IMR-90 (cell line): ENCODE results near the gene PAX5. TPM values are rescaled to one million over a fixed set of nuclear protein-coding genes. Genes with fewer than 3 reads are reported as not detected.
"Not testable (repeated sequence)": the region's sequence is repeated elsewhere in the genome, so short reads cannot be mapped to it uniquely, and the experiment has no call there.

Experiments used
- ATAC-seq: fragments of 200-7000 bp; cut with Tn5 transposase; 2 replicates; pipeline ENCODE4 v1.9.1; 2020; ENCODE audit warnings: low read depth, mild to moderate bottlenecking, moderate library complexity
- BruUV-seq: library from RNA; stranded (reverse); fragments of 400-500 nt; replicated peaks from 2 replicates; lab custom pipeline; 2021; lab: Mats Ljungman, UMichigan
- CTCF ChIA-PET: fragments of 300-600 bp; formaldehyde crosslinking; extraction: SDS; loops from one replicate; lab custom pipeline; 2021; ENCODE audit warnings: antibody characterized with exemption; lab: Yijun Ruan, JAX
- POLR2A ChIA-PET: fragments of 300-600 bp; sonication (Branson Sonifier 250); formaldehyde crosslinking; loops from one replicate; lab custom pipeline; 2022; ENCODE audit warnings: antibody characterized with exemption; ENCODE audit not compliant: unreplicated experiment; lab: Charles Lee
- DNase-seq: peaks from one replicate; pipeline ENCODE4 v3.0.0; 2013
- H2AFZ ChIP-seq: replicated peaks from 2 replicates; pipeline ENCODE3; 2013; ENCODE audit warnings: low read length, mild to moderate bottlenecking; ENCODE audit not compliant: poor library complexity
- H2AK5ac ChIP-seq: 2 replicates; pipeline ENCODE4 v1.6.1; 2013; ENCODE audit warnings: low read depth, low read length, inconsistent platforms
- H2AK9ac ChIP-seq: replicated peaks from 2 replicates; pipeline ENCODE3; 2013; ENCODE audit warnings: mild to moderate bottlenecking, low read depth, low read length, moderate library complexity; ENCODE audit not compliant: poor library complexity
- H2BK120ac ChIP-seq: 2 replicates; pipeline ENCODE4 v1.6.1; 2013; ENCODE audit warnings: low read depth, low read length, inconsistent platforms
- H2BK15ac ChIP-seq: 3 replicates; pipeline ENCODE4 v1.6.1; 2013; ENCODE audit warnings: low read depth, low read length, inconsistent platforms
- H2BK20ac ChIP-seq: 2 replicates; pipeline ENCODE4 v1.6.1; 2013; ENCODE audit warnings: low read depth, mild to moderate bottlenecking, inconsistent platforms, low read length, moderate library complexity
- H2BK5ac ChIP-seq: 2 replicates; pipeline ENCODE4 v1.6.1; 2013; ENCODE audit warnings: mild to moderate bottlenecking, low read depth, low read length, inconsistent platforms; ENCODE audit not compliant: poor library complexity, severe bottlenecking
- H3K14ac ChIP-seq: replicated peaks from 2 replicates; pipeline ENCODE4 v1.6.1; 2013; ENCODE audit warnings: low read depth, low read length, inconsistent platforms
- H3K18ac ChIP-seq: 2 replicates; pipeline ENCODE4 v1.6.1; 2013; ENCODE audit warnings: low read depth, low read length, control low read depth
- H3K23ac ChIP-seq: 2 replicates; pipeline ENCODE4 v1.6.1; 2013; ENCODE audit warnings: low read depth, low read length, inconsistent platforms
- H3K27ac ChIP-seq: 2 replicates; pipeline ENCODE4 v1.5.1; 2013; ENCODE audit warnings: mild to moderate bottlenecking, control low read depth, low read length; ENCODE audit not compliant: insufficient read depth
- H3K27me3 ChIP-seq: 2 replicates; pipeline ENCODE4 v1.6.1; 2013; ENCODE audit warnings: low read length; ENCODE audit not compliant: control insufficient read depth, insufficient read depth
- H3K36me3 ChIP-seq: 2 replicates; pipeline ENCODE4 v1.6.1; 2013; ENCODE audit warnings: low read length, mixed read lengths; ENCODE audit not compliant: control insufficient read depth, insufficient read depth
- H3K4ac ChIP-seq: 2 replicates; pipeline ENCODE4 v1.6.1; 2013; ENCODE audit warnings: low read depth, low read length, inconsistent platforms
- H3K4me1 ChIP-seq: 2 replicates; pipeline ENCODE4 v1.6.1; 2013; ENCODE audit warnings: low read length, mixed read lengths; ENCODE audit not compliant: control insufficient read depth, insufficient read depth
- H3K4me2 ChIP-seq: 2 replicates; pipeline ENCODE4 v1.6.1; 2013; ENCODE audit warnings: low read depth, mild to moderate bottlenecking, control low read depth, low read length, moderate library complexity
- H3K4me3 ChIP-seq: 2 replicates; pipeline ENCODE4 v1.5.1; 2013; ENCODE audit warnings: low read depth, mild to moderate bottlenecking, control low read depth, low read length, moderate library complexity; ENCODE audit not compliant: insufficient read depth
- H3K56ac ChIP-seq: 2 replicates; pipeline ENCODE4 v1.6.1; 2013; ENCODE audit warnings: low read length, inconsistent platforms; ENCODE audit not compliant: insufficient read depth; ENCODE audit errors: extremely low read depth
- H3K79me1 ChIP-seq, 2 experiments: 2 replicates each; pipeline ENCODE4 v1.6.1; 2013; ENCODE audit warnings: low read length in 2 of 2, inconsistent platforms in 1 of 2, low read depth in 1 of 2
- H3K9ac ChIP-seq: 2 replicates; pipeline ENCODE4 v1.6.1; 2013; ENCODE audit warnings: low read depth, low read length, control low read depth
- H3K9me1 ChIP-seq: 2 replicates; pipeline ENCODE4 v1.6.1; 2013; ENCODE audit warnings: low read length, inconsistent platforms; ENCODE audit not compliant: insufficient read depth
- H3K9me3 ChIP-seq: 2 replicates; pipeline ENCODE4 v1.6.1; 2013; ENCODE audit warnings: low read length; ENCODE audit not compliant: control insufficient read depth, insufficient read depth
- H4K20me1 ChIP-seq: 2 replicates; pipeline ENCODE4 v1.6.1; 2013; ENCODE audit warnings: low read length, inconsistent platforms; ENCODE audit not compliant: insufficient read depth
- H4K5ac ChIP-seq: 2 replicates; pipeline ENCODE4 v1.6.1; 2013; ENCODE audit warnings: mild to moderate bottlenecking, low read depth, low read length, control low read depth
- H4K8ac ChIP-seq, 2 experiments: 2 replicates each; pipeline ENCODE4 v1.6.1; 2013; ENCODE audit warnings: low read depth in 2 of 2, low read length in 2 of 2, control low read depth in 1 of 2, inconsistent platforms in 1 of 2
- H4K91ac ChIP-seq: 2 replicates; pipeline ENCODE4 v1.6.1; 2013; ENCODE audit warnings: low read depth, low read length, inconsistent platforms; ENCODE audit not compliant: insufficient read depth
- CEBPB ChIP-seq: IDR thresholded peaks from 2 replicates; pipeline ENCODE4 v1.6.1; 2012; ENCODE audit warnings: low read depth, low read length, improper control_type of control experiment
- MAFK ChIP-seq: IDR thresholded peaks from 2 replicates; pipeline ENCODE4 v1.6.1; 2012; ENCODE audit warnings: low read depth, low read length, improper control_type of control experiment
- MXI1 ChIP-seq: IDR thresholded peaks from 2 replicates; pipeline ENCODE4 v1.6.1; 2012; ENCODE audit warnings: low read depth, mild to moderate bottlenecking, low read length, moderate library complexity, borderline replicate concordance
- RCOR1 ChIP-seq: IDR thresholded peaks from 2 replicates; pipeline ENCODE4 v1.6.1; 2012; ENCODE audit warnings: mild to moderate bottlenecking, low read length, improper control_type of control experiment; ENCODE audit not compliant: insufficient replicate concordance
- WGBS, 2 experiments: methylation state at CpG; one replicate each; pipeline versions ENCODE4 v1.1.5 to v1.1.7; 2013; ENCODE audit warnings: missing lambda C conversion rate in 2 of 2; ENCODE audit not compliant: insufficient read length in 1 of 2; ENCODE audit errors: extremely low coverage in 2 of 2; 5-methylcytosine and 5-hydroxymethylcytosine counted together
- dilution Hi-C: fragments of 300-500 bp; cut with HindIII; formaldehyde crosslinking; loops from one replicate; pipeline ENCODE4 v1.14.3; 2018; ENCODE audit warnings: low sequenced_read_pairs; ENCODE audit not compliant: unreplicated experiment
- in situ Hi-C: fragments of 300-500 bp; cut with MboI; formaldehyde crosslinking; loops from 3 replicates; pipeline ENCODE4 v1.14.3; 2019; ENCODE audit warnings: low sequenced_read_pairs, inconsistent platforms, mixed read lengths
- intact Hi-C: fragments of 100-400 bp; cut with micrococcal nuclease; formaldehyde crosslinking; loops from 2 replicates; pipeline ENCODE4 v1.10.0; 2022
- polyA plus RNA-seq, 3 experiments: library from polyadenylated mRNA; depleted of rRNA; stranded (reverse); fragments of >200 nt; gene quantifications; 2 replicates each; pipeline ENCODE4 v1.2.3, GENCODE V29; 2012; ENCODE audit warnings: low replicate concordance in 1 of 3
- total RNA-seq: library from RNA; depleted of rRNA; stranded (reverse); fragments of >200 nt; gene quantifications from 2 replicates; pipeline ENCODE4 v1.2.3, GENCODE V29; 2012

The PAX5 gene
- total and polyA plus RNA-seq, 2 of the 4 experiments (the other 2 are of a cell fraction), result not detected

DNA sequence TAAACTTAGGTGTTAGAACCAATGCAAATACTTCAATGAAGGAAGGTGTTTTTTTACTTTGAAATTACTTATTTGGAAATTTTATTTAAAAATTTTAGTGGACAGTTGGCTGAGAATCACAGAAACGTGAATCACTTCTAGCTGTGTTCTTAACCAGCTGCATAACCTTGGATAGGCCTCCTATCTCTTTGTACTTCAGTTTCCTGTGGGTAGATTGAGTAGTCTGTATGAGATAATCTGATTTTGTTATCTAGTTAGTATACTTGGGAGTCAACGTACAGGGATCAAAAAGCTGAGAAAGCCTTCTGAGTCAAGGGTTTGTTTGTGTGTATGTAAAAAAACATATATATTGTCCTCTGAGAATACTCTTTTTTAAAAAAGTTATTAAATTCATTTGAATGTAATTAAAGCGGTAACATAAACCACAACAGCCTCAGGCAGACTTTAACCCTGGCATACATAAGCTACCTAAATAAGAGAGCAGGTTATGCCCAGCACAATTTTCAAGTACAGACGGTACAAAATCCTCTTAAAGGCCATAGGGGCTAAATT lies 48.2 kb upstream of the PAX5 start (continued):
- no peak for TF ChIP-seq RCOR1
- no peak for TF ChIP-seq MAFK
- no peak for TF ChIP-seq MXI1
- no peak for TF ChIP-seq CEBPB

DNA sequence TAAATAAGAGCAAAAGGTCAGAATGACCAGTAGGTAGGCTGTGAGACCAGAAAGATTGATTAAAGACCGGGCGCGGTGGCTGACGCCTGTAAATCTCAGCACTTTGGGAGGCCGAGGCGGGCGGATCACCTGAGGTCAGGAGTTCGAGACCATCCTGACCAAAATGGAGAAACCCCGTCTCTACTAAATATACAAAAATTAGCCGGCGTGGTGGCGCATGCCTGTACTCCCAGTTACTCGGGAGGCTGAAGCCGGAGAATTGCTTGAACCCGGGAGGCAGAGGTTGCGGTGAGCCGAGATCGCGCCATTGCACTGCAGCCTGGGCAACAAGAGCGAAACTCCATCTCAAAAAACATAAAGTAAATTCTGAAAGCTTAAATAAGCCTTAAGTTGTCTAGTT lies 47.4 kb upstream of the PAX5 start:
- peaks cover 12 to 38% of the 10 kb centered on the region in 2 experiments; a peak in 3 of 4 replicates for H3K79me1 ChIP-seq
- POLR2A ChIA-PET, ATAC-seq, H4K91ac ChIP-seq, in situ Hi-C loops, H3K9me3 ChIP-seq, H3K4ac ChIP-seq, H4K5ac ChIP-seq, H4K8ac ChIP-seq, H2AFZ ChIP-seq, H2AK9ac ChIP-seq, dilution Hi-C loops, H2BK5ac ChIP-seq, H3K4me1 ChIP-seq, H2BK20ac ChIP-seq, H2AK5ac ChIP-seq, H3K14ac ChIP-seq, H3K4me2 ChIP-seq, H3K56ac ChIP-seq, BruUV-seq, H3K9ac ChIP-seq, DNase-seq, H3K36me3 ChIP-seq, H3K27ac ChIP-seq, H3K4me3 ChIP-seq, H3K9me1 ChIP-seq, H2BK120ac ChIP-seq, H2BK15ac ChIP-seq, H3K23ac ChIP-seq, H4K20me1 ChIP-seq, H3K27me3 ChIP-seq, H3K18ac ChIP-seq: not testable (repeated sequence)
- CTCF ChIA-PET, result interaction anchor here (0.6 kb wide), 1 partner anchor 18 kb away, joined by 3 read pairs; no protein-coding TSS in a partner anchor
- WGBS, 2 experiments, result no CpG with 5 or more reads among the region's 20 CpGs
- intact Hi-C loops, result loop anchor here (5.0 kb wide), 1 partner anchor 41 kb away; the partner anchor contains the start of gene ZCCHC7
